HepG2 (cell line): ENCODE measurements around the gene TXNDC9. TPM values are rescaled to one million over a fixed set of nuclear protein-coding genes. Genes with fewer than 3 reads are reported as not detected.
A peak's percentile ranks its signal among the peaks of the same experiment; 100 is the strongest.

ENCODE experiments used
- ISX ChIP-seq: sonication (generic); formaldehyde crosslinking; conservative IDR thresholded peaks from 2 replicates; pipeline ENCODE4 v1.5.0; 2020; ENCODE audit warnings: missing genetic modification reagents
- PITX1 ChIP-seq: sonication (generic); formaldehyde crosslinking; IDR thresholded peaks from 2 replicates; pipeline ENCODE4 v1.5.1; 2020; ENCODE audit warnings: mild to moderate bottlenecking, missing genetic modification reagents
- RAD51 ChIP-seq: fragments of 450-650 bp; IDR thresholded peaks from 2 replicates; pipeline ENCODE4 v1.6.1; 2016; ENCODE audit warnings: borderline replicate concordance
- SNAPC2 ChIP-seq: sonication (generic); formaldehyde crosslinking; IDR thresholded peaks from 2 replicates; pipeline ENCODE4 v1.8.1; 2022; ENCODE audit warnings: mild to moderate bottlenecking, missing genetic modification reagents
- SOX5 ChIP-seq: IDR thresholded peaks from 2 replicates; pipeline ENCODE4 v1.6.1; 2016; ENCODE audit warnings: borderline replicate concordance
- SSRP1 ChIP-seq: IDR thresholded peaks from 2 replicates; pipeline ENCODE4 v1.6.1; 2016; ENCODE audit warnings: control low read depth
- UBTF ChIP-seq: sonication (generic); formaldehyde crosslinking; IDR thresholded peaks from 2 replicates; pipeline ENCODE4 v1.4.0; 2020; ENCODE audit warnings: mild to moderate bottlenecking, missing genetic modification reagents
- ZBED4 ChIP-seq: sonication (generic); formaldehyde crosslinking; IDR thresholded peaks from 2 replicates; pipeline ENCODE4 v1.4.0; 2020; ENCODE audit warnings: missing genetic modification reagents, borderline replicate concordance
- ZNF12 ChIP-seq: sonication (generic); formaldehyde crosslinking; IDR thresholded peaks from 2 replicates; pipeline ENCODE4 v1.5.0; 2020; ENCODE audit warnings: missing genetic modification reagents
- ZNF501 ChIP-seq: sonication (generic); formaldehyde crosslinking; IDR thresholded peaks from 2 replicates; pipeline ENCODE4 v1.5.1; 2020; ENCODE audit warnings: mild to moderate bottlenecking, moderate library complexity, missing genetic modification reagents
- ZNF513 ChIP-seq: sonication (generic); formaldehyde crosslinking; conservative IDR thresholded peaks from 2 replicates; pipeline ENCODE4 v1.5.0; 2020; ENCODE audit warnings: missing genetic modification reagents
- ZNF609 ChIP-seq: sonication (generic); formaldehyde crosslinking; IDR thresholded peaks from 2 replicates; pipeline ENCODE4 v1.4.0; 2020; ENCODE audit warnings: mild to moderate bottlenecking, missing genetic modification reagents, borderline replicate concordance
- ZNF629 ChIP-seq: sonication (generic); formaldehyde crosslinking; conservative IDR thresholded peaks from 2 replicates; pipeline ENCODE4 v1.5.0; 2020; ENCODE audit warnings: missing genetic modification reagents
- ZNF792 ChIP-seq: IDR thresholded peaks from 2 replicates; pipeline ENCODE4 v1.6.1; 2016
- polyA plus RNA-seq, 8 experiments: library from polyadenylated mRNA; depleted of rRNA in 3 of 8; stranded (reverse) in 7 of 8; unstranded in 1 of 8; fragments of >200 nt; fragmentation: Illumina TruSeq in 4 of 8; extraction: Trizol in 4 of 8; gene quantifications; 2 replicates each; pipeline versions ENCODE4 v1.2.1 to v1.2.3, GENCODE V29; 2011 to 2016; ENCODE audit warnings: low read depth in 4 of 8, missing spikeins in 1 of 8, mixed read lengths in 1 of 8; ENCODE audit not compliant: insufficient read depth in 1 of 8
- total RNA-seq, 5 experiments: library from RNA; depleted of rRNA; stranded (reverse); fragments of >200 nt; fragmentation: Illumina TruSeq; extraction: Trizol; gene quantifications; 2 replicates each; pipeline ENCODE4 v1.2.3, GENCODE V29; 2016; ENCODE audit warnings: low read depth in 1 of 5
- TF ChIP-seq, protein P1 (sequence below): IDR thresholded peaks from 2 replicates; pipeline ENCODE4 v1.6.1; 2016; ENCODE audit warnings: missing biosample characterization, missing genetic modification reagents, low read depth

TXNDC9 gene
- total and polyA plus RNA-seq, 2 of the 13 experiments (the other 11 are each of a cell fraction or from before 2014, with no cell fraction given) = 35.2 to 94.6 TPM

- TF ChIP-seq ZBED4 (CRISPR knock-in tag) (0 out of 2 replicates have a peak, but pooled peaks have one; percentile 44), PITX1 (CRISPR knock-in tag) (peak; percentile 100), SNAPC2 (CRISPR knock-in tag) (peak; percentile 81; the same call in 1 of the 2 replicates), ISX (no peak), SSRP1 (CRISPR knock-in tag) (peak; percentile 90; the same call in 1 of the 2 replicates), ZNF12 (CRISPR knock-in tag) (peak; percentile 86; the same call in 1 of the 2 replicates), ZNF792 (CRISPR knock-in tag) (peak; percentile 97), ZNF501 (CRISPR knock-in tag) (0 out of 2 replicates have a peak, but pooled peaks have one; percentile 12), SOX5 (CRISPR knock-in tag) (peak; percentile 97), ZNF513 (no peak), ZNF609 (CRISPR knock-in tag) (peak; percentile 86; the same call in 1 of the 2 replicates), RAD51 (no peak), UBTF (CRISPR knock-in tag) (peak; percentile 36; the same call in 1 of the 2 replicates), ZNF629 (peak; percentile 10; the same call in 1 of the 2 replicates)
- TF ChIP-seq, protein P1, sequence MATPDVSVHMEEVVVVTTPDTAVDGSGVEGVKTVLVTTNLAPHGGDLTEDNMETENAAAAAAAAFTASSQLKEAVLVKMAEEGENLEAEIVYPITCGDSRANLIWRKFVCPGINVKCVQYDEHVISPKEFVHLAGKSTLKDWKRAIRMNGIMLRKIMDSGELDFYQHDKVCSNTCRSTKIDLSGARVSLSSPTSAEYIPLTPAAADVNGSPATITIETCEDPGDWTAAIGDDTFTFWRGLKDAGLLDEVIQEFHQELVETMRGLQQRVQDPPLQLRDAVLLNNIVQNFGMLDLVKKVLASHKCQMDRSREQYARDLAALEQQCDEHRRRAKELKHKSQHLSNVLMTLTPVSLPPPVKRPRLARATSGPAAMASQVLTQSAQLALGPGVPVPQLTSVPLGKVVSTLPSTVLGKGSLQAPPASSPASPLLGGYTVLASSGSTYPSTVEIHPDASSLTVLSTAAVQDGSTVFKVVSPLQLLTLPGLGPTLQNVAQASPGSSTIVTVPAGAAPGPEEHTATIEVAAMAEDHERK (CRISPR knock-in tag) = no peak
Observed at GRCh38 chr2:99278793-99279291, 57.3 kb downstream of the TXNDC9 start (continued).
